Stimulated activated CD8-positive, alpha-beta memory T cell treated with anti-CD3 and anti-CD28 coated beads, Interleukin-2, amount 100 ng/mL, for 48 hours (primary cell): ENCODE results near the gene ALDH1L1.

Source experiments
- DNase-seq, 2 donors: peaks; one replicate each; pipeline ENCODE4 v3.0.0-alpha.2; 2020; ENCODE audit warnings: low read depth in 2 of 2

Gene ALDH1L1

DNA sequence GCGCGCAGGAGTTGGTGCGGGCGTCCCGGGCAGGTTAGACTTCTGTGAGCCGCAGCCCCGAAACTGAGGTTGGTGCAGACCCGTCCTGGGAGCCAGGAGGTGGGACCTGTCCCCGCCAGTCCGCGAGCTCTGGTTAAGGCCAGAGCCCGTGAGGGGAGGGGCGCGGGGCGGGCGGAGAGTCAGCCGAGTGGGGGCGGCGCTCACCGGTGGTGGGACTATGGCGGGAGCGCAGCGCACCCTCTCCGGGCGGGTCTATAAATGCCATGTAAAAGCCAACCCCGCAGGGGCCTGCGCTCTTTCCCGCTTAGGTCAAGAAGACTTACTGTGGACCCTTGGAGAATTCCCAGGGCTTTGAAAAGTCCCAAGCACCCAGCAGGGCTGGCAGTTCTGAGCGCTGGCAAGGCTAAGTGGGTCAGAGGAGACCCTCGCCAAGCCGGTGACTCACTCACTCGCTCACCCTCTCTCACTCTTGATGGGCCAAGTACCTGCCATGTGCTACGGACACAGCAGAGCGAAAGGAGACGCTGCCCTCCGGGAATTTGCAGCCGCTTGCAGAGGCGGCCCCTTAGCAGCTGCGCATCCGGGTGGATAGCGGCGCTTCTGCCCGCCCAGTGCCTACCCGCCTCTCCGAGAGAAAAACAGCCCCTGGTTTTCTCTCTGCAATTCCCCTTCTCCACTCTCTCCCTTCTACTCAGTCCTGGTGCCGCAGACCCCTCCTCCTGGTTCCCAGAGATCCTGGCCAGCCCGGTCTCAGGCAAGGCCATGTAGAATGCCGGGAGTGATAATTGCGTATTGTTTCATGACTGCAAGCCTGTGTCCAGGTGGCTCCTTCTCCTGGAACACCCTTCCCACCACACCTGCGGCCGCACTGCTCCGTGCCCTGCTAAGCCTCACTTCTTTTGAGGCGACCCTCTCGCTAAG, at the start of gene ALDH1L1:
Gene ALDH1L1 (minus strand): TSS at position 110 of the 921 bp plus-strand sequence. CDS start 19,607 bp downstream, outside the sequence.
- DNase-seq: no peak

DNA sequence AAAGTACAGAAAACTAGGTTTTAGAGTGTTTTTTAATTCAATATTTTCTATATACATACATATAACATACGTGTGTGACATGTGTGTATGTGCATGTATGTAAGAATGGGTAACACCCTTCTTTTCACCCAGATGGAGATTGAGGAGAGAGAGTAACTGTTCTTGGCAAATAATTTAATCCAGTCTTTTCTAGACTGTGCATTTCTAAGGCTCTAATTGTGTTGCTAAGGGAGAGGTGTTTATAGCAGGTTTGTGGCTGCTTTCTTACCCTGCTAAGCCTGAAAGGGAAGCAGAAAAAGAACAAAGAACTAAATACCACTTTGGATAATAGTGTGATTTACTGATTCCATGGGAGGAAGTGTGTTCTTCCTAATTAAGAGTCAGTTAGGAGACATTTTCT, 46.0 kb upstream of the ALDH1L1 start:
- no peak for DNase-seq

DNA sequence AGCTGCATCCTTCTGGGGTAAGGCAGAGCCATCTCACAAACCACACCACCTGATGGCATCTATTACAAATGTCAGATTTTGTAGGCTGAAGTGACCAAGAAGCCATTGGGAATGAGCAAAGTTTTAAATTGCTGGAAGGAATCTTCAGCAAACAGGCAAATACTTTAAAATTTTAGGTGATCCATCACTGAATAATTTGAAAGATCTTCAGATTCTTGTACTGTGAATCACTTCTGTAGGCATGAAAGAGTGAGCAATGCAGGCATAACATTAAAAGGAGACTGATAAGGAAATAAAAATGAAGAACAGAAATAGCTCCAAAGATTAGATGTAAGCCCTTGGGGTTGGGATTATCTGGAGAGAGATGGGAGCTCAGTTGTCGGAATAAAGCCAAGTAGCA, 36.0 kb upstream of the ALDH1L1 start:
- no peak for DNase-seq

DNA sequence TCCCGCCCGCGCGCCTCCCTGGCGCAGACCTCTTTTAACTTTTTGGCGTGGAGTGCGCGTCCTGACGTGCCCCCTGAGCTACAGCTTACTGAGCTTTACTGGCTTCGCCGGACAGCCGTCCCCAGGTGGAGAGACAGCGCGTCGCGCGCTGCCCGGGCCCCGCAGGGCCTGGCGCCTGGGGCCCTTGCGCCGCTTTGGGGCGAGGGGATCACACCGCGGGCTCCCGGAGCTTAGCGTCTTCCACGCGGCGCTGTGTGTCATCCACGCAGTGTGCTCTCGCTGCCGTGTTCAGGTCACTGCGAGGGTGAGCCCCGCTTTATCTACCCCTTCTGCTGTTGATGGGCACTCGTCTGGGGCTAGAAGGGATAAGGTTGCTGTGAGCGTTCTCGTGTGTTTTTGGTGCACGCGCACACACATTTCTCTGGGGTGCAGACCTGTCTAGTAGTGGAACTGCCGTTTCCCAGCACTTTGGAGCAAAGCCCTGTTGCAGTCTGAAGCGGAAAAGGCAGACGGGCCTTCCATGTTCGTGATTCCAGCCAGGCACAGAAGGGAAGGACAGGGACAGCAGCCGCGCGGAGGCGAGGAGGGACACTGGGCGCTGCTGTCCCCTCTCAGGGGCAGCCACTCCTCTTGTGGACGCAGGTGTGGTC, 33.1 kb upstream of the ALDH1L1 start:
- DNase-seq: no peak

DNA sequence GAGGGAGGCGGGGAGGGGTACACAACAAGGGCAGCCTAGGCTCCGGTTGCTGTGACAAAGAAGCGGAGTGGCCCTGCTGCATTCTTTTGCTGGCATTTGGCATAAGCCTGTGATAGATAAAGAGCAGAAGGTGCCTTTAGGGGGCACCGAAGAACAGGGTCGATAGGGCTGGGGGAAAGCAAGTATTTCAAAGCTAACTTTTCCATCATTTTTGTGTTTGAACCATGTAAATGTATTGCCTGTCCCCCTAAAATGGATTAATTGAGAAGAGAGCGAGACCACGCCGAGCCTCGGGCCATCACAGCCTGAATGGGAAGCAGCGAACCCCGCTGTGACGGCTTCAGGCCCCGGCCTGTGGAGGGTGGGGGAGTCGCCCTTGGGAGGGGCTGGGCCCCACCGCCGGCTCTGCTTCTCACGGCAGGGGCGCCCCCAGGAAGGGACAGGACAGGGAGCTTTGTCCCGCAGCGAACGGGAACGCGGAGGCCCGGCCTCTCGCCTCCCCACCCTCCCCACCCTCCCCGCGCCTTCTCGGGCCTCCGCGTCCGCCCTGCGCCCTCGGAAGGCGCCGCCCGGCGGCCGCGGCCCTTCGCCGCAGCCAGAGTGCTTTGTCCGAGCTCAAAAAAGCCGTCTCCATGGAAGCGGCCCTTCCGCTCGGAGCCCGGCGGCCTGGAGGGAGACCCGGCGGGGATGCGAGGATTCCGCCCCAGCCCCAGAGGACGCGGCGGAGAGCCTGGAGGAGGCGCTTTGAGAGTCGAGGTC, 32.4 kb upstream of the ALDH1L1 start:
- DNase-seq: no peak

DNA sequence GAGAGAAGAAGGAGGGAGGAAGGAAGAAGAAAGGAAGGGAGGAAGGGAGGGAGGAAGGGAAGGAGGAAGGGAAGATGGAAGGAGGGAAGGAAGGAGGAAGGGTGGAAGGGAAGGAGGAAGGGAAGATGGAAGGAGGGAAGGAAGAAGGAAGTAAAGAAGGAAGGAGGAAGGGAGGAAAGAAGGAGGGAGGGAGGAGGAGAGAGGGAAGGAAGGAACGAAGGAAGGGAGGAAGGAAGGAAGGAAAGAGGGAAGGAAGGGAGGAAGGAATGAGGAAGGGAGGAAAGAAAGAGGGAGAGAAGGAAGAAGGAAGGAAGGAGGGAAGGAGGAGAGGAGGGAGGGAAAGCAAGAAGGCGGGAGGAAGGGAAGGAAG, 31.8 kb upstream of the ALDH1L1 start:
- DNase-seq: no peak

DNA sequence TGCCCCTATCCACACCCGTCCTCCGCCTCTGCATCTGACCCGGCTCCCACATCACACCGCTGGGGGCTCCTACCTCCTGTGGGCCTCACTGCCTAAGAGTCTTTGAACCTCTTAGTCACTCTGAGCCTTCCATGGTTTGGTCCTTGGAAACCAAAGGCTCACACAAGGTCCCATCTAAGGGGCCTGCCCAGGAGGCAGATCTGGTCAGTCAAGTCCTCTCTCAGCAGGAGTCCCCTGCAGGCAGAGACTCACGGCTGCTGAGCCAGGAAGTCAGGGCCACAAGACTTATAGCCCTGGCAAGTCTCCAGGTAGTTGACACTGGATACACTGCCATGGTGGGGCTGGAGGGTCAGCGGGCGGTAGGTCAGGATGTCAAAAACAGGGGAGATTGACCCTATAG, 31.2 kb upstream of the ALDH1L1 start:
- no peak for DNase-seq

DNA sequence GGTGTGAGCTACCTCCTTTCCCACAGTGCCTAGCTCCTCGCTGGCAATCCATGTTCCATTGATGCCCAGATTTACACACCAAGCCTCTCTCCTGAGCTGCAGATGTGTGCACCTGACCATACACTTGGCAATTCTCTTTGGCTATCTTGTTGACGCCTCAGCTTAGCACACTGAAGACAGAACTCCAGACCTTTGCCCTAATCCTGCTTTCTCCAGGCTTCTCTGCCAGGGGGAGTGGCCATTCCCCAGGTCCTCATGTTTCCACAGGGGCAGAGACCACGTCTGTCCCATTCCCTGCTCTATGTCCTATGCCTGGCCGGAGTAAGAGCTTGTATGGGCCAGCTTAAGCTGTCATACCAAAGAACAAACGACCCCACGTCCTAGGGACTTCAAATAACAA, 30.2 kb upstream of the ALDH1L1 start:
- DNase-seq: no peak

DNA sequence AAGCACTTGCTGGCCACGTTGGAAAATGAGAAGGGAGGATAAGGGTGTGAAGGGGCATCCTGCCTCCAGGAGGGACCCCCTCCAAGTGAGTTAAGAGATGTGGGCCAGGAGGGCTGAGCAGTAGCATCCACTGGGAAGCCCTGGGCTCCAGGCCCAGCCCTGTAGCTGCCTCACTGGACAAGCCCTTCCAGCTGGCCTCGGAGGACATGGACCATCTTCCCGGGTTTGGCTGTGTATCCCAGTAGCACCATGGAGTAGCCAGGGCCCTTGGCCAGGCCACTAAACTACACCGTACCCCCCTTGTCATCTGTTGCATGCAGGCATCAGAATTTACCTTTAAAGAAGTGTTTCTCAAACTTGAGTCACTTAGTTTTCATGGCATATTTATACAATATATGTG, 29.4 kb upstream of the ALDH1L1 start:
- no peak for DNase-seq

DNA sequence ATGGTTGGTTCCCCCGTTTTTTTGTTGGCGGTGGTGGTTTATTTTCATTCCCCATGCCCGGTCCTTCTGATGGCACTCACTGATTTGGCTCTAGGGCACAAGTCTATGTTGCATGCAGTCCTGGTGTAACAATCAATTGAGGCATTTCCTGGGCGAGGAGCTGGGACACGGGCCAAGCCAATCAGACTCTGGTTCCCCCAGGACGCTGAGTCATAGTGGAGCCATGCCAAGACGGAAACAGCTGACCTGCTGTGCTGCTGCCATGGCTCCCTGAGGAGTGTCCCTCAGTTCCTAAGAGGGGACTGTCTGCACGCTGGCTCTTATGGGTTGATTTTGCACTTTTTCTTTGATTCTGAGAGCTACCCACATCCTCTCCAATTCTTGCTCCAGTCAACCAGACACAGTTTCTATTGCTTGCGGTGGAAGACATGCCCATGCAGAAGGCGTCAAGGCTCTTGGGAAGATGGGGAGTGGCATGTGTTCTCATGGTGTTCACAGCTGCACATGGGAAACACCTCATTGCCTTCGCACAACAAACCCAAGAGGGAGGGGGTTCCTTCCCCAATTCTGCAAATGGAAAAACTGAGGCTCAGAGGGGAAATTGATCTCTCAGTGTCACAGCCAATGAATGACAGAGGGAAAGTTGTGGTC, 28.3 kb upstream of the ALDH1L1 start:
- no peak for DNase-seq

DNA sequence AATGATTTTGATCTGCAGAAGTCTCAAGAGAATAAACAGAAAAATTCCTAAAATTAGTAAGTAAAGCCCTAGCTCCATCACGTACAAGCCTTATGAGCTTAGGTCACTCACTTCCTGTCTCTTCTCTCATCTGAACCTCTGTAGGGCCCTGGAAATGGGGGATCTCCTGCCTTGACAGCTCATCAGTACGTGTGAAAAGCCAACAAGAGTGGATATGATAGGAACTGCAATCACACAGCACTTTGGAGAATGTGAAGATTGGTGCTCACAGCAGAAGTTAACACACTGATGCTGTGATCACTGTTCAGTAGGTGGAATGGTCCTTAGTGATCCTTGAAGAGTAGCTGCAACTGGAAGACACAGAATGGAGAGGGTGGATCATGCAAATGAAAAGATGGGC, 27.8 kb upstream of the ALDH1L1 start:
- DNase-seq: no peak

DNA sequence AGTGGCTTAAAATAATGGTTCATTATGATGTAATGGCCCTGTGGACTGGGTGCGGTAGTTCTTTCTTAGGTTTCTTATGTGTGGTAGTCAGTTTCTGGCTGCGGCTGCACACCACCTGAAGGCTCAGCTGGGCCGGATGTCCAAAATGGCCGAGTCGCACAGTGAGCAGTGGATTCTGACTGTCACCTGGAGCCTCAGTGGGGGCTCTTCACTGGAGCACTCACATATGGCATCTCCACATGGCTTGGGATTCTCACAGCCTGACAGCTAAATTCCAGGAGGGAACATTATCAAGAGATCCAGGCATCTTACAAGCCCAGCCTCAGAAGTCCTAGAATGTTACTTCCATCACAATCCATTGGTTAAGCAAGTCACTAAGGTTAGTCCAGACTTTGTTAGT, 26.8 kb upstream of the ALDH1L1 start:
- no peak for DNase-seq

DNA sequence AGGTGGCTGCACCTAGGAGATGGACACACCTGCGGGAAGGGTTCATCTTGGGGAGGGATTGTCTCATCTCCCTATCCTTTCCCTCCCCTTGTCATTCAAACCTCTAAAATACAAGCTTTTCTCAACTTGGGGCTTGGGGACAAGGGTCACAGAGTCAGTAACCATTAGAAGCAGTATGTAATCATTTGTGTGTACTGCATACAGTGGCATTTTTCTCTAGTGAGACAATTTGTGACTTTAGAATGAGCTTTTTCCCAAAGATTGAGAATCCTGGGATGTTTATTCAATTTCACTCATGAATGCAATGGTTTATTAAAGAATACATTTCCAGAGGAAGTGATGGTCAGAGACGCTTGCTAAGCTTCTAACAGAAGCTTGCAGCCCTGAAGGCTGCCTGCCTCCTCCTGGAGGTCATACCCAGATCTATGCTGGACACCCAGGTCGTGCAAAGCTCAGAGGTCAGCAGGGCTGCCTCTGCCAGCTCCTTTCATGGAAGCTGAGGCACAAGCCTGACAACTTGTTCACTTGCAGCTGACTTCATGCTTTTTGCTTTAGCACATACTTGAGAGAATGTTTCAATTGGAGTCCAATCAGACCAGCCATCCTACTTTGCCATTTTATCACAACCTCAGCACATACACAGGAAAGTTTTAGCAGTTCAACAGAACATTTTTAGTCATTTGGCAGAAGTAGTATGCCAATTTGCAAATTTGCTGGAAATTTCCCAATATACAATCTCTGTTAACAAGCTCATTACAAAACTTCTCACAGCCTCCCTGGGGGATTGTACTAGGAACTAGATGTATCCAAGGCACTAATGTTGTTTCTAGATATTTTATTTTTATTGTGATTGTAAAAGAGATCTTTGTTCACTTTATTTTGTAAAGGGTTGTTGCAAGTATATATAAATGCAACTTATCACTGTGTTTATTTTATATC, 25.6 kb upstream of the ALDH1L1 start:
- DNase-seq: no peak

DNA sequence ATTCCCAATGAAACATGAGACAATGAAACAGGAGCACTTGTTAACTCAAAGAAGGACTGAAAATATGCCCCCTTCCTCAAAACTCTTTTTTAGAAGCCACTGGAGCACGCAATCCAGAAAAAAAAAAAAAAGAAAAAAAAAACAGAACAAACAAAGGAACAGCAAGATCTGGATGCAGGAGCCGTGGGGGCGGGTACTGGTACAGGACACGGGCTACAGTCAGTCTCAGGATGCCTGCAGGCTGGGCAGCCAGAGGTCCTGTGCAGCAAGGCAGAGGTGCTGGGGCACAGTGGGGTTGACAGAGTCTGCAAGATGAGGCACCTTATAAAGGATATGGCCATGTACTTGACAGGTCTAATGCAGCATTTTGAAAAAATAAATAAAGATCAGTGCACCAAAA, 22.3 kb upstream of the ALDH1L1 start:
- DNase-seq: no peak

DNA sequence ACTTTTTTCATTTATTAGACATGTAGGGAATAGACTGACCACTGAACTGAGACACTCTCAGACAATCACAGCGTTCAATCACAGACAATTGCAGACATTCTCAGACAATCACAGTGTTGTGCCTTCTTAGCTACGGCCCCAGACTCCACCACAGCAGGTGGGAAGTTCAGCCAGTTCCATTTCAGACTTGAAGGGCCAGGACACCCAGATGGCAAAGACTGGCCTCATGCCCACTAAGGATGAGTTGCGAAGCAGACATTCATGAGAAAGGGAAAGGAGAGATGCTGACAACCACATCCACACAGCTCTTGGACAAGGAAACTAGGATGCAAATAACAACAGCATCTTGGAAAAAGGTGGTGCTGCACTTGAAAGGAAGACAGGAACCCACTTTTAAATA, 21.9 kb upstream of the ALDH1L1 start:
- DNase-seq: no peak

DNA sequence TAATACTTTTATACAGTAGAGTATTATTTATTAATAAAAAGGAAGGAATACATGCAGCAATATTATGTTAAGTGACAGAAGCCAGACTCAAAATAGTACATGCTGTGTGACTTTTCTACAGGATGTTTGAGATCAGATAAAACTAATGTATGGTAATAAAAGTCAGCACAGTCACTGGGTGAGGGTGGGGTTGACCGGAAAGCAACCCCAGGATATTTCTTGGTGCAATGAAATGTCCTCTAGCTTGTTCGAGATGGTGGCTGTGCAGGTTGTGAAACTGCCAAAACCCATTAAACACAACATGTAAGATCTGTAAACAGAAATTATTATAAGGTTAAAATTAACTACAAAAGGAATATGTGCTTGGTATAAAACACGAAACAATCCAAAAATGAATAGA, 20.8 kb upstream of the ALDH1L1 start:
- no peak for DNase-seq

DNA sequence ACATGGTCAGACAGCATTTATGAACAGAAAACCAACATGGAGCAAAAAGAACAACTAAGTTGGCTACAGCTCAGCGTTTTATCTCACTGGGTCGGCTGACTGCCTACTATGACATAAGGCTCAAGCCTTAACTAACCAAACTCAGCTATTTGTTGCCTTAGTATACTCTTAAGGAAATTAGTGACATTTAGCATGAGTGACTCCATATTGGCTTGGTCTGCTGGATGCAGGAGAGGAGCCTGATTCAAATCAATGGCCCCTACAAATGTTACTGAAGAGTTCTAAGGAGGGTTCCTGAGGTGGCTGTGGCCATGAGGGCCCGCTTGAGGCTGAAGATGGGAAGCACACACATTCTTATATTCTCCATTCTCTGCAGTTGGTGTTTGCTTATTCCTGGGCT, 20.1 kb upstream of the ALDH1L1 start:
- no peak for DNase-seq

DNA sequence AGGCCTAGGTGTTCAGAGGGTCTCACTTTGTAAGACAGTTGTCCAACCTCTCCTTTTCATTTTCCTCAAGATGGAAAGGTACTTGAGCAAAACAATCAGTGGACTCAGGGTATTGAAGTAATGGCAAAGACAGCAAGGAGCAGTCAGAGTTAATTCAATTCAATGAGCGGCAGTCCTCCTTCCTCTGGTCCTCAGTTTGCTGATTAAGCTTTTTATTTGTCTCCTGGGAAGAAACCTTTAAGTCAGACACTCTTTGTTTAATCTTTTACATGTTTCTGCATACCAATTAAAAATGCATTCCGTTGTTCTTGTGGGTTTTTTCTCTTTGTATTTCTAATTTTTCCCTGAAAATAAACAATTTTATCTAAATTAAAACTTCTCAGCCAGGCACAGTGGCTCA, 18.9 kb upstream of the ALDH1L1 start:
- no peak for DNase-seq

DNA sequence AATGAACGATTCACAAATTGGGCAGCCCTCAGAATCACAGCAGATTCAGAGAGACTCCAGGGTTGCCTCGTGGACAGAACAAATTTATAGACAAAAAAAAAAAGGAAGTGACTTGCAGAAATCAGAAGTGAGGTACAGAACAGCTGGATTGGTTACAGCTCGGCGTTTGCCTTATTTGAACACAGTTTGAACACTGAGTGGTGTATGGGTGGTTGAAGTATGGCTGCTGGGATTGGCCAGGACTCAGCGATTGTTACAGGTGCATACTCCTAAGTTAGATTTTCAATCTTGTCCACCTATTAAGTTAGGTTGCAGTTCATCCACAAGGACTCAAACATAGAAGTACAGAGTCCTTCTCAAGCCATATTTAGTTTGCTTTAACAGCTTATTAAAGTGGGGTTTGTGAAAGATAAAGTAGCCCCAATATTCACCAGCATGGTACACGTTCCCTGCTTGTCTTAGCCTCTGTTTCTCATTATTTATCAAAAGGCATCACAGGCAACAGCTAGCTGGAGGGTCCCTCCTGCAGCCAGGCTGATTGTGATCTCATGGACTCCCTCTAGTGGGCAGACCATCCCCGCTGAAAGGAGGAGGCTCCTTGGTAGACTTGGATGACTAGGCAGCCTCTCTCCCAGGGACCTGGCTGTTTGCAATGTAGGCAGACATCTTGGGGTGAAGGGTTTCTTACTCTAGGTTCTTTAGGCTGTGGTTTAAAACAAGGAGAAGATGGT, 17.6 kb upstream of the ALDH1L1 start:
- peak; percentile 30 to 40 for DNase-seq

DNA sequence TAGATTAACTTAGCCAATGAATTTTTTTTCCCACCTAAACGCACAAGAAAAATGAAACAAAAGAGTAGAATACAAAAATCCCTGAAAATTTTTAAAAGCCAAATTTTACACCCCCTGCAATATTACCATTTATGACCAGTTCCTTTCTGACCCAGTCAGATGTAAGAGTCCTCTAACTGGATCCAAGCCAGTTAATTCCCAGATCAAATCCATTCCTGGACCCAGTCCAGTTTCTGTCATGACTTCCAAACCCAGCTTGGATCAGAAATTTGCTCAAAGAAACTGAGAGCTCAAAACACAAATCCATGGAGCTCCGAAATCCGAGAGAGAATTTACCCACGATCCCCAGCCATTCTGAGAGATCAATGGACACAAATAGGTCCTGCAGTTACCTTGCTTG, 17.0 kb upstream of the ALDH1L1 start:
- DNase-seq: no peak
